Mammary epithelial cell (primary cell): Measurements from ENCODE around the gene MATN4.

ENCODE experiments used
- EZH2 ChIP-seq: IDR thresholded peaks from 2 replicates; pipeline ENCODE4 v1.6.1; 2012; ENCODE audit warnings: low read length, inconsistent platforms, borderline replicate concordance
- TF ChIP-seq, protein P1 (sequence below), 2 donors: IDR thresholded peaks in 1 of 2; conservative IDR thresholded peaks in 1 of 2; 2 replicates each; pipeline ENCODE4 v1.5.1; 2011 to 2012; ENCODE audit warnings: inconsistent platforms in 2 of 2, low read length in 2 of 2, mild to moderate bottlenecking in 2 of 2, control low read depth in 1 of 2, low read depth in 1 of 2; ENCODE audit not compliant: insufficient read depth in 1 of 2; ENCODE audit errors: extremely low read depth in 1 of 2

DNA sequence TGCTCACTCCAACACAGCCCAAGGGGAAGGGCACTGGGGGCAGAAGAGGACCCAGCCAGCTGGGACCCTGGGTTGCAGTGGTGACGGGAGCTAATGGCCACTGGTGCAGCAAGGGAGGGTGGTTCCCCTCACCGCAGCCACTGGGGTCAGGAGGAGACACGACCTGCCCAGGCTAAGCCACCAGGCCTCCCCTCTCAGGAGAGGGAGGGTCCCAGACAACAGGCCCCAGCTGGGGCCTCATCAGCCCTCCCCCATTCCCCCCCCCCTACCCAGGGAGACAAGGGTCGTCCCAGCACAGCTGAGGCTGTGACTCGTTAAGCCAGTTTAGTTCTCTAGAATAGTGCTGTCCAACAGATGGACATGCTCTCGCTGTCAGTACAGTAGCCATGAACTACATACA is 17.3 kb upstream of the MATN4 start:
- TF ChIP-seq, protein P1, sequence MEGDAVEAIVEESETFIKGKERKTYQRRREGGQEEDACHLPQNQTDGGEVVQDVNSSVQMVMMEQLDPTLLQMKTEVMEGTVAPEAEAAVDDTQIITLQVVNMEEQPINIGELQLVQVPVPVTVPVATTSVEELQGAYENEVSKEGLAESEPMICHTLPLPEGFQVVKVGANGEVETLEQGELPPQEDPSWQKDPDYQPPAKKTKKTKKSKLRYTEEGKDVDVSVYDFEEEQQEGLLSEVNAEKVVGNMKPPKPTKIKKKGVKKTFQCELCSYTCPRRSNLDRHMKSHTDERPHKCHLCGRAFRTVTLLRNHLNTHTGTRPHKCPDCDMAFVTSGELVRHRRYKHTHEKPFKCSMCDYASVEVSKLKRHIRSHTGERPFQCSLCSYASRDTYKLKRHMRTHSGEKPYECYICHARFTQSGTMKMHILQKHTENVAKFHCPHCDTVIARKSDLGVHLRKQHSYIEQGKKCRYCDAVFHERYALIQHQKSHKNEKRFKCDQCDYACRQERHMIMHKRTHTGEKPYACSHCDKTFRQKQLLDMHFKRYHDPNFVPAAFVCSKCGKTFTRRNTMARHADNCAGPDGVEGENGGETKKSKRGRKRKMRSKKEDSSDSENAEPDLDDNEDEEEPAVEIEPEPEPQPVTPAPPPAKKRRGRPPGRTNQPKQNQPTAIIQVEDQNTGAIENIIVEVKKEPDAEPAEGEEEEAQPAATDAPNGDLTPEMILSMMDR (conservative IDR thresholded peaks at IDR 0.05 in 1 of 2, IDR thresholded peaks at IDR 0.05 in 1 of 2; ENCODE audit: extremely low read depth in 1 of 2, insufficient read depth in 1 of 2, low read depth in 1 of 2, low read length in 2 of 2) = no peak
- TF ChIP-seq EZH2 = no peak
